PFSK-1 (cell line): ENCODE results near the gene ACOT7.

Source experiments
- POLR2AphosphoS5 ChIP-seq: IDR thresholded peaks from 2 replicates; pipeline ENCODE4 v1.6.1; 2012; ENCODE audit warnings: low read depth, mild to moderate bottlenecking, control low read depth, low read length, moderate library complexity
- SIN3A ChIP-seq: IDR thresholded peaks from 2 replicates; pipeline ENCODE4 v1.6.1; 2012; ENCODE audit warnings: mild to moderate bottlenecking, low read length, moderate library complexity, borderline replicate concordance; ENCODE audit not compliant: insufficient read depth
- TF ChIP-seq, protein P1 (sequence below), 2 experiments: IDR thresholded peaks; 2 replicates each; pipeline versions ENCODE4 v1.6.1 to v1.8.0; 2011 to 2012; ENCODE audit warnings: low read depth in 2 of 2, low read length in 2 of 2, control low read depth in 1 of 2, inconsistent platforms in 1 of 2, mild to moderate bottlenecking in 1 of 2, moderate library complexity in 1 of 2; ENCODE audit not compliant: insufficient read depth in 1 of 2

- TF ChIP-seq SIN3A (no peak), POLR2AphosphoS5 (no peak)
- TF ChIP-seq, protein P1, sequence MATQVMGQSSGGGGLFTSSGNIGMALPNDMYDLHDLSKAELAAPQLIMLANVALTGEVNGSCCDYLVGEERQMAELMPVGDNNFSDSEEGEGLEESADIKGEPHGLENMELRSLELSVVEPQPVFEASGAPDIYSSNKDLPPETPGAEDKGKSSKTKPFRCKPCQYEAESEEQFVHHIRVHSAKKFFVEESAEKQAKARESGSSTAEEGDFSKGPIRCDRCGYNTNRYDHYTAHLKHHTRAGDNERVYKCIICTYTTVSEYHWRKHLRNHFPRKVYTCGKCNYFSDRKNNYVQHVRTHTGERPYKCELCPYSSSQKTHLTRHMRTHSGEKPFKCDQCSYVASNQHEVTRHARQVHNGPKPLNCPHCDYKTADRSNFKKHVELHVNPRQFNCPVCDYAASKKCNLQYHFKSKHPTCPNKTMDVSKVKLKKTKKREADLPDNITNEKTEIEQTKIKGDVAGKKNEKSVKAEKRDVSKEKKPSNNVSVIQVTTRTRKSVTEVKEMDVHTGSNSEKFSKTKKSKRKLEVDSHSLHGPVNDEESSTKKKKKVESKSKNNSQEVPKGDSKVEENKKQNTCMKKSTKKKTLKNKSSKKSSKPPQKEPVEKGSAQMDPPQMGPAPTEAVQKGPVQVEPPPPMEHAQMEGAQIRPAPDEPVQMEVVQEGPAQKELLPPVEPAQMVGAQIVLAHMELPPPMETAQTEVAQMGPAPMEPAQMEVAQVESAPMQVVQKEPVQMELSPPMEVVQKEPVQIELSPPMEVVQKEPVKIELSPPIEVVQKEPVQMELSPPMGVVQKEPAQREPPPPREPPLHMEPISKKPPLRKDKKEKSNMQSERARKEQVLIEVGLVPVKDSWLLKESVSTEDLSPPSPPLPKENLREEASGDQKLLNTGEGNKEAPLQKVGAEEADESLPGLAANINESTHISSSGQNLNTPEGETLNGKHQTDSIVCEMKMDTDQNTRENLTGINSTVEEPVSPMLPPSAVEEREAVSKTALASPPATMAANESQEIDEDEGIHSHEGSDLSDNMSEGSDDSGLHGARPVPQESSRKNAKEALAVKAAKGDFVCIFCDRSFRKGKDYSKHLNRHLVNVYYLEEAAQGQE (IDR thresholded peaks at IDR 0.05; ENCODE audit: insufficient read depth in 1 of 2, low read depth in 2 of 2, low read length in 2 of 2), result no peak
Measured at GRCh38 chr1:6314503-6314902, 79.1 kb downstream of the ACOT7 start.
